Epithelial cell of proximal tubule (primary cell): ENCODE results near the gene PLEKHA6. TPM values are rescaled to one million over a fixed set of nuclear protein-coding genes. Genes with fewer than 3 reads are reported as not detected.

Source experiments
- DNase-seq: peaks from one replicate; pipeline ENCODE4 v3.0.0-alpha.2; 2011; ENCODE audit warnings: low read depth
- H3K4me3 ChIP-seq: 2 replicates; pipeline ENCODE4 v1.5.1; 2011; ENCODE audit warnings: low read depth, mild to moderate bottlenecking, low read length
- total RNA-seq: library from RNA; depleted of rRNA; stranded (reverse); fragments of >200 nt; gene quantifications from 2 replicates; pipeline ENCODE4 v1.2.3, GENCODE V29; 2015
- TF ChIP-seq, protein P1 (sequence below): conservative IDR thresholded peaks from 2 replicates; pipeline ENCODE4 v1.5.1; 2012; ENCODE audit warnings: low read depth, mild to moderate bottlenecking, low read length

Gene PLEKHA6
- total RNA-seq, 1 donor from 2014 or later, result 19.9 TPM

DNA sequence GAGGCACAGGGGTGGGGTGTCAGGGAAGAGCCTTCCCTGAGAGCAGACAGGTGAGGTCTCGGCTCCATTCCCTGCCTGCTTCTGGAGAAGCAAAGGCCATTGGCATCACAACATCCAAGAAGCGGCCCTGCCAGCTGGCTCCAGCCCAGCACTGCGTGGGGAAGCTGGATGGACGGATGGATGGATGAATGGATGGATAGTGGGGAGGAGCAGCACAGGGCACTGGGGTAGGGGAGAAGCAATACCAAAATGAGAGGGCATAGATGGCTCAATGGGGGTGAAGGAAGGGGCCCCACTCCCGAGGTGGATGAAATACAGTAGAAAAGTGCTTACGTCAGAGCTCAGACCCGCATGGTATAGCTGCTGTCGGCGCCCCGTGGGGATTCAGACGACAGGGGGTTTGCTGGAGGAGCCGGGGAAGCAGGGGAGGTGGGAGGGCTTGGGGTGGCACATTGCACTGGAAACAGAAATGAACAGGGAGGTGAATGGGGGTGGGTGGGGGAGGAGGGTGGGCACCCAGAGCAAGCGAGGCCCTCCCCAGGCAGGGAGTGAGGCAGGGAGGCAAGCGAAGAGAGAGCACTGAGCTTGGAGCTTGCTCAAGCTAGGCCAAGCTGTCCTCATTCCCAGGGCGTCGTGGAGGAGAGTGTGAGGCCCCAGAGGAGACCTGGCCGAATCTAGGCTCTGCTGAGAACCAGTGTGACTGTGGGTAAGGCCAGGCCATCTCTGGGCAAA lies 136.4 kb downstream of the PLEKHA6 start:
- TF ChIP-seq, protein P1, sequence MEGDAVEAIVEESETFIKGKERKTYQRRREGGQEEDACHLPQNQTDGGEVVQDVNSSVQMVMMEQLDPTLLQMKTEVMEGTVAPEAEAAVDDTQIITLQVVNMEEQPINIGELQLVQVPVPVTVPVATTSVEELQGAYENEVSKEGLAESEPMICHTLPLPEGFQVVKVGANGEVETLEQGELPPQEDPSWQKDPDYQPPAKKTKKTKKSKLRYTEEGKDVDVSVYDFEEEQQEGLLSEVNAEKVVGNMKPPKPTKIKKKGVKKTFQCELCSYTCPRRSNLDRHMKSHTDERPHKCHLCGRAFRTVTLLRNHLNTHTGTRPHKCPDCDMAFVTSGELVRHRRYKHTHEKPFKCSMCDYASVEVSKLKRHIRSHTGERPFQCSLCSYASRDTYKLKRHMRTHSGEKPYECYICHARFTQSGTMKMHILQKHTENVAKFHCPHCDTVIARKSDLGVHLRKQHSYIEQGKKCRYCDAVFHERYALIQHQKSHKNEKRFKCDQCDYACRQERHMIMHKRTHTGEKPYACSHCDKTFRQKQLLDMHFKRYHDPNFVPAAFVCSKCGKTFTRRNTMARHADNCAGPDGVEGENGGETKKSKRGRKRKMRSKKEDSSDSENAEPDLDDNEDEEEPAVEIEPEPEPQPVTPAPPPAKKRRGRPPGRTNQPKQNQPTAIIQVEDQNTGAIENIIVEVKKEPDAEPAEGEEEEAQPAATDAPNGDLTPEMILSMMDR, result no peak
- no peak for DNase-seq
- no peak overlapping the region for H3K4me3 ChIP-seq

DNA sequence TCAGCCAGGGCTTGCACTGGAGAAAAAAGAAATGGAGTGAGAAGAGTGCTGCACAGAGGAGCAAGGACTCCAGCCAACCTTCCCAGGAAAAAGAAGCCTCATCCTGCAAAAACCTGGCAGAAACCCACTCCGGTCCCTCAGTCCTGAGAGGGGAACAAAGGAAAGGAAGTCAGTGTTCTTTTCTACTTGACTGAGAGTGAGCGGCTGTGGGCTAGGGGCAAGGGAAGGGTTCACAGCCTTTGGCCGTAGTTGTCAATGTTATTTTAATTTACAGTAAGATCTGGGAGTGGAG lies 137.0 kb downstream of the PLEKHA6 start:
- H3K4me3 ChIP-seq, result no peak overlapping the region
- TF ChIP-seq, protein P1, result no peak
- DNase-seq, result no peak

DNA sequence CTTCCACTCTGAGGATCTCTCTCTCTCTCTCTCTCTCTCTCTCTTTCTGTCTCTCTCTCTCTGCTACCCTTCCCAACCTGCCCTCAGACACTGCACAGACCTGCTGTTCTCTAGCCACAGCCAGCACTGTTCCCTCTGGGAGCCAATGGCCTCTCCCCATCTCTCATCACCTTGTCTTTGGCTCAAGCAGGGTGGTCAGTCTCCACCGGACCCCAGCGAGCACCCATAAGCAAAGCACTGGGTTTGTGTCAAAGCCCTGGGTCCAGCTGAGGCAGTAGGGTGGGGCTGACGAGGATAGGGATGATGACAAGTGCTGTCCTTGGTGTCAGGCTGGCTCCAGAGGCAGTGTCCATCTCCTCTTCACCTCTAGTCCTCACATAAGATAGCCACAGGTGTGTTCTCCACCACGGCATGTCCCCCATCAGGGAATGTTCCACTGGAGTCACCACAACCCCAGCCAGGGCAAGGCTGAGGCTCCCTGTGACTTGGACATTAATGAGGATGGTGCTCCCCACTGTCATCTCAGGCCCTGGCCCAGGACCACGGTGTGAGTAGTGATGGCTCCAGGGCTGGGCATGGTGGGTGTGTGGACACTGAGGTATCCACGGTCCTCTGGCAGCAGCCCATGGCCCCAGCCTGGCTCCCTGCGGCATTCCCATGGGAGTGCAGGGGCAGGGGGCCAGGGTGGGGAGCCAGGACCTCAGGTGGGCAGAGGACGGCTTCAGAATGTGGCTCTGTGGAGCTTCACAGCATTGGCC lies 137.5 kb downstream of the PLEKHA6 start:
- no peak for DNase-seq
- no peak overlapping the region for H3K4me3 ChIP-seq
- TF ChIP-seq, protein P1, result no peak

DNA sequence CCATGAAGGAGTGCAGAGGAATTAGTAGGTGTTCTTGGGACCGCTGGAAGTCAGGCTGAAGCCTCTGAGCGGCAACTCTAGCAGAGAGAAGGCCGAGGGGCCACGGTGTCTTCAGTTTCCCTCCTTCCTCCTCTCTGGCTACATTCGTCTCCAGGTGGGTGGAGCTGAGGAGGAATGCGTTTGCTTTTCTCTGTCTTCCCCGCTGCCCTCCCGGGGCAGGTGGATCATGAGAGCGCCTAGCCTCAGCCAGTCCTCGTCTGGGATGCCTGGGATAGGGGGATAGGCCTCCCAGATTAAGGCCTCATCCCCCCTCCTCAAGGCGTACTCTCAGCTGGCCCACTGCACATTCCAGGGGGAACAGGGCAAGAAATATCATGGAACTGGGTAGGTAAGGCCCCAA lies 138.5 kb downstream of the PLEKHA6 start:
- TF ChIP-seq, protein P1, result no peak
- no peak for DNase-seq
- no peak overlapping the region for H3K4me3 ChIP-seq

DNA sequence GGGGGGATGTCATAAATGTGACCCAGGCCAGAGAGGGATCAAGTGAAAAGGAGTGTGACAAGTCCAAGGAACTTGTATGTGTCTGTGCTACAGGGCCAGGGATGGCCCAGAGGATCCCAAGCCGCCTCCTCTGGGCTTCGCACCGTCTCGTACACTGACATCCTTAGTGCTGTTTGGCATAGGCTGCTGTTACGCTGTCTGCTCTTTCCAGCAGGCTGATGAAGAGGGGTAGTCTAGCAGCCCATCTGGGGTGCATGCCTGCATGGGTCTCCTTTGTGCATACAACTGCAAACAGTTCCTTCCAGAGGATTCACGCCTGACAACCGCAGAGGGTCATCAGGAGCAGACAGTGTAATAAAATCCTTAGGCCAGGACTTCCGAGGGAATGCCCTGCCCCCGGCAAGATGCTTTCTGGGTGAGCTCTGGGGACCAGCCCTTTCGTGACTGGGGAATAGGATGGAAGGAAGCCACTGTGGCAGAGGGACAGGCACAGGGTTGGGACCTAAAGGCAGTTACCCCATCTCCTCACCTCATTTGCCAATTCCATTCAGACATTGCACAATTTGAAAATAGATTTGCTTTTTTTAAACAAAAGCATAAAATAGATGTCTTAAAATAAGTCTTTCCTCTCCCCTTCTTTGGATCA lies 139.6 kb downstream of the PLEKHA6 start:
- DNase-seq, result no peak
- TF ChIP-seq, protein P1, result no peak
- H3K4me3 ChIP-seq, result no peak overlapping the region

DNA sequence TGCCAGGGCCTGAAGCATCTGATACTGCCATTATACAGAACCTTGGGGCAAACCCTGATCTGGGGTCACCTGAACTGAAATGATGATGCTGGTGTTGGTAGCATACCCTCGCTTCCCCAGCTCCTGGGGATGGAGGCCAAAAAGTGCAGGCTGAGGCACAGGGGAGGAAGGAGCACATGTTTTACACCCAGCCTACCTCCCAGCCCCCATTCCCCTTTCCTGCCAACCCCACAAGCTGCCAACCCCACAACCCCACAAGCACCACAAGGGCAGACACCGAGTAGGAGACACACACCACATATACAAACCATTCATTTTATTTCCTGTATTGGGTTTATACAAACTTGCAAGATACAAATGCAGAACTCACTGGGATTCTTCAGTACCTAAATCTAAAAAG lies 141.2 kb downstream of the PLEKHA6 start:
- DNase-seq, result no peak
- TF ChIP-seq, protein P1, result no peak
- H3K4me3 ChIP-seq, result no peak overlapping the region
